ENCODE data around the gene ACOXL. TPM values are rescaled to one million over a fixed set of nuclear protein-coding genes. Genes with fewer than 3 reads are reported as not detected.

ACOXL gene
- total RNA-seq, 4 donors from 2014 or later, result 0.55 to 5.2 (median 1.1) TPM; not detected in 1

GRCh38 chr2:111111101-111111755 lies 378.9 kb downstream of the ACOXL start:
- Histone ChIP-seq H3K27ac (no peak overlapping the region), H3K4me3 (no peak overlapping the region), H3K9me3 (no peaks in the 10 kb centered on the region), H3K4me1 (no peaks in the 10 kb centered on the region), H3K27me3 (peaks cover 25% of the 10 kb centered on the region), H3K36me3 (no peaks in the 10 kb centered on the region)
- in situ Hi-C loops (cut with MboI; ENCODE audit: low pct_ligation_motif_present in 1 of 4, low pct_unique_long_range_greater_than_20kb in 1 of 4, low sequenced_read_pairs in 3 of 4), result loop anchor here in 3 of 4 donors (10.0 to 25.0 kb wide), 4 partner anchors 296 to 601 kb away; no protein-coding TSS in a partner anchor
- DNase-seq, result no peak
- 74 to 79% methylated on average over 4 of the region's 4 CpGs for WGBS, 2 donors (ENCODE audit: low coverage in 1 of 2)
- no peak for TF ChIP-seq CTCF (IDR thresholded peaks at IDR 0.05)
- TF ChIP-seq EP300 (IDR thresholded peaks at IDR 0.05; ENCODE audit: low read depth), result no peak
- no peak for TF ChIP-seq POLR2AphosphoS5 (IDR thresholded peaks at IDR 0.05)
- no peak for TF ChIP-seq POLR2A (IDR thresholded peaks at IDR 0.05)
- intact Hi-C loops (cut with DNase I; ENCODE audit: low total_unique reads), result no loop called here

GRCh38 chr2:111113838-111114237 lies 381.5 kb downstream of the ACOXL start:
- peaks cover 6 to 23% (median 21%) of the 10 kb centered on the region in 4 donors for H3K4me1 ChIP-seq
- no peaks in the 10 kb centered on the region for H3K9me3 ChIP-seq
- no peak overlapping the region for H3K4me3 ChIP-seq
- H3K27me3 ChIP-seq, result peaks cover 48% of the 10 kb centered on the region
- intact Hi-C loops (cut with DNase I; ENCODE audit: low total_unique reads) (no loop called here), in situ Hi-C loops (cut with MboI; ENCODE audit: low pct_ligation_motif_present in 1 of 4, low pct_unique_long_range_greater_than_20kb in 1 of 4, low sequenced_read_pairs in 3 of 4) (loop anchor here in 3 of 4 donors (10.0 to 25.0 kb wide), 4 partner anchors 299 to 598 kb away; no protein-coding TSS in a partner anchor)
- 89 to 90% methylated on average over 1 of the region's 1 CpG for whole genome bisulfite sequencing, 2 donors (ENCODE audit: low coverage in 1 of 2)
- H3K36me3 ChIP-seq, result no peaks in the 10 kb centered on the region
- no peak overlapping the region for H3K27ac ChIP-seq
- no peak for DNase-seq
- no peak for TF ChIP-seq POLR2A (IDR thresholded peaks at IDR 0.05)
- no peak for TF ChIP-seq CTCF (IDR thresholded peaks at IDR 0.05)
- TF ChIP-seq POLR2AphosphoS5 (IDR thresholded peaks at IDR 0.05), result no peak
- TF ChIP-seq EP300 (IDR thresholded peaks at IDR 0.05; ENCODE audit: low read depth), result no peak

- Histone ChIP-seq H3K27me3 (peaks cover 61% of the 10 kb centered on the region), H3K27ac (no peak overlapping the region), H3K9me3 (no peaks in the 10 kb centered on the region), H3K36me3 (no peaks in the 10 kb centered on the region), H3K4me3 (no peak overlapping the region), H3K4me1 (peaks cover 11 to 38% (median 37%) of the 10 kb centered on the region in 4 donors)
- in situ Hi-C loops (cut with MboI; ENCODE audit: low pct_ligation_motif_present in 1 of 4, low pct_unique_long_range_greater_than_20kb in 1 of 4, low sequenced_read_pairs in 3 of 4), result loop anchor here in 3 of 4 donors (10.0 to 25.0 kb wide), 4 partner anchors 301 to 596 kb away; no protein-coding TSS in a partner anchor
- no peak for DNase-seq
- WGBS, 2 donors (ENCODE audit: low coverage in 1 of 2), result 60 to 61% methylated on average over 5 to 7 of the region's 7 CpGs
- no peak for TF ChIP-seq POLR2A (IDR thresholded peaks at IDR 0.05)
- intact Hi-C loops (cut with DNase I; ENCODE audit: low total_unique reads), result no loop called here
Measured at GRCh38 chr2:111116011-111116746, 383.8 kb downstream of the ACOXL start.

GRCh38 chr2:111116843-111117597 lies 384.6 kb downstream of the ACOXL start:
- H3K36me3 ChIP-seq, result no peaks in the 10 kb centered on the region
- H3K9me3 ChIP-seq, result no peaks in the 10 kb centered on the region
- peaks cover 11 to 45% (median 38%) of the 10 kb centered on the region in 4 donors for H3K4me1 ChIP-seq
- WGBS, 2 donors (ENCODE audit: low coverage in 1 of 2), result 0 to 7% methylated on average over 8 to 27 of the region's 30 CpGs
- intact Hi-C loops (cut with DNase I; ENCODE audit: low total_unique reads), result no loop called here
- H3K27ac ChIP-seq, result peak overlapping the region in 3 of 4 donors; percentile 8 to 85 (median 55)
- peak; percentile 85 for DNase-seq
- TF ChIP-seq CTCF (IDR thresholded peaks at IDR 0.05), result peak; percentile 84 to 92 (median 89)
- no peak for TF ChIP-seq POLR2A (IDR thresholded peaks at IDR 0.05)
- no peak for TF ChIP-seq EP300 (IDR thresholded peaks at IDR 0.05; ENCODE audit: low read depth)
- peak overlapping the region in 3 of 4 donors; percentile 23 to 73 (median 70) for H3K4me3 ChIP-seq
- peaks cover 55% of the 10 kb centered on the region for H3K27me3 ChIP-seq
- in situ Hi-C loops (cut with MboI; ENCODE audit: low pct_ligation_motif_present in 1 of 4, low pct_unique_long_range_greater_than_20kb in 1 of 4, low sequenced_read_pairs in 3 of 4), result loop anchor here in 3 of 4 donors (10.0 to 25.0 kb wide), 4 partner anchors 302 to 595 kb away; no protein-coding TSS in a partner anchor

Measured in transverse colon (tissue), 4 donors.